ENCODE data around the gene PDZK1IP1. TPM values are rescaled to one million over a fixed set of nuclear protein-coding genes. Genes with fewer than 3 reads are reported as not detected.

Gene PDZK1IP1
- total and polyA plus RNA-seq, 2 donors from 2014 or later, result 245 to 2,553 TPM

DNA sequence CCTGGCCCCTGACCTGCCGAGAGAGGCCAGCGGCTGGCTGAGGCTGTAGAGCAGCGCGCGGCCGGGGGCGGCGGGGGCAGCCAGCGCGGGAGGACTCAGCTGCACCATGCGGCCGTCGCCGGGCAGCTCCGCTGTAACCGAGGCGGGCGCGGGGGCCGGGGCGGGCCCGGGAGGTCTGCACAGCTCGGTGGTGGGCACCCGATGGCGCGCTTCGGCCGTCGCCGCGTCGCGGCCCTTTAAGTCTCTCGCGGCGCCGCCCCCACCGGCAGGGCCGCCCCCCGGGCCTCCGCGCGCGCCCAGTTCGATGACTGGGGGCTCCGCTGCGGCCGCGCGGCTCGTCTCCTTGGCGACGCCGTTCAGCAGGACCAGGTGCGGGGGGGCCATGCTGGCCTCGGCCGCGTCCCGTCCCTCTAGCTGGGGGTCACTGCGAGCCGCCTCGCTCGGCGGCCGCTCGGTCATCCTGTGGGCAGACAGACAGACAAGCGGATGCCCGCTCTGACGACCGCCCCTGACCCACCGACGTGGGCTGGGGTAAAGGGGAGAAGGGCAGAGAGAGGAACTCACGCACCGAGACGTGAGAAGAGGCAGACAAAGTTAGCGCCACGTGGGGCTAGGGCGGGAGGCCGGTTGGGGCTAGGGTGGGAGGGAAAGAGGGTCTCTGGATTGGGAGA, 35.7 kb upstream of the PDZK1IP1 start:
- Histone ChIP-seq H3K9ac (ENCODE audit: low read length in 3 of 3) (no peak overlapping the region), H3K4me3 (ENCODE audit: low read length in 3 of 3) (peak overlapping the region in 1 of 3 donors; percentile 4), H3K36me3 (ENCODE audit: control insufficient read depth in 2 of 3, insufficient read depth in 3 of 3, low read length in 3 of 3) (no peaks in the 10 kb centered on the region), H3K4me1 (ENCODE audit: control insufficient read depth in 2 of 3, insufficient read depth in 2 of 3, low read depth in 1 of 3, low read length in 3 of 3) (peaks cover 0 to 8% (median 0%) of the 10 kb centered on the region in 3 donors), H3K27ac (ENCODE audit: low read depth in 2 of 2, low read length in 2 of 2) (peak overlapping the region in 1 of 2 donors; percentile 32), H3K27me3 (ENCODE audit: control insufficient read depth, insufficient read depth, low read length) (peaks cover 67% of the 10 kb centered on the region), H3K9me3 (ENCODE audit: control insufficient read depth in 2 of 3, insufficient read depth in 1 of 3, low read length in 3 of 3) (no peaks in the 10 kb centered on the region)
- intact Hi-C loops (cut with DNase I), result no loop called here
- FAIRE-seq (no peak), DNase-seq (peak in 3 of 5 donors; percentile 33 to 59 (median 57))
- TF ChIP-seq, protein P1, sequence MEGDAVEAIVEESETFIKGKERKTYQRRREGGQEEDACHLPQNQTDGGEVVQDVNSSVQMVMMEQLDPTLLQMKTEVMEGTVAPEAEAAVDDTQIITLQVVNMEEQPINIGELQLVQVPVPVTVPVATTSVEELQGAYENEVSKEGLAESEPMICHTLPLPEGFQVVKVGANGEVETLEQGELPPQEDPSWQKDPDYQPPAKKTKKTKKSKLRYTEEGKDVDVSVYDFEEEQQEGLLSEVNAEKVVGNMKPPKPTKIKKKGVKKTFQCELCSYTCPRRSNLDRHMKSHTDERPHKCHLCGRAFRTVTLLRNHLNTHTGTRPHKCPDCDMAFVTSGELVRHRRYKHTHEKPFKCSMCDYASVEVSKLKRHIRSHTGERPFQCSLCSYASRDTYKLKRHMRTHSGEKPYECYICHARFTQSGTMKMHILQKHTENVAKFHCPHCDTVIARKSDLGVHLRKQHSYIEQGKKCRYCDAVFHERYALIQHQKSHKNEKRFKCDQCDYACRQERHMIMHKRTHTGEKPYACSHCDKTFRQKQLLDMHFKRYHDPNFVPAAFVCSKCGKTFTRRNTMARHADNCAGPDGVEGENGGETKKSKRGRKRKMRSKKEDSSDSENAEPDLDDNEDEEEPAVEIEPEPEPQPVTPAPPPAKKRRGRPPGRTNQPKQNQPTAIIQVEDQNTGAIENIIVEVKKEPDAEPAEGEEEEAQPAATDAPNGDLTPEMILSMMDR (IDR thresholded peaks at IDR 0.05; ENCODE audit: borderline replicate concordance, extremely low read depth, insufficient read depth), result no peak

DNA sequence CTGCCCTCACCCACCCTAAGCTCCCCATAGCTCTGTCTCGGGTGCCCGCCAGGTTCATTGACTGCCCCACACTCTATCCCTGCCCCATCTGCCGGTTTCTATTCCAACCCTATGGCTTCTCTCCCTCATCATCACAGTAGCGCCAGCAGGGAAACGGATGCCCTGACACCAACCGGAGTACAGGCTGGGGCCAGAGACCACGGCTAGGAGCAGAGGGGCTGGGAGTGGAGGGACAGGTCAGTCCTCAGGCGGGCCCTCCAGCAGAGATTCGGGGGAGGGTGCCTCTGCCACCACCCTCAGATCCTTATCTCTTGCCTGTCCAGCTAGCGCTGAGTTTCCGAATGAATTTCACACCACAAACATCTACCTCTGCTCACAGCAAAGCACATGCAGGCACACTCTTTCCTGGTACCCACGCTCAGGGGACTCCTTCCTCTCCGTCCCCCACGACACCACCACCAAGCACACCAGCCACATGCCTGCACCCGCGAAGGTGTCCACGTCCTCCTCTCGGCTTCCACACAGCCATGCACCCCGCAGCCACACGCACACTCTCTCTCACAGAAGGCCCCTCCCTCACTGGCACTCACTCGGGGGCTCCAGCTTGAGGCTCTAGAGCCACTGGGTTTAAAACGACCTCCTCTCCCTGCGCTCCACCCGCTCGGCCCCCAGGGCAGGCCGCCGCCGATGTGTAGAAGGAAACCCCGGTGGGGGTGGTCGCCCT, 35.0 kb upstream of the PDZK1IP1 start:
- Histone ChIP-seq H3K9ac (ENCODE audit: low read length in 3 of 3) (no peak overlapping the region), H3K4me3 (ENCODE audit: low read length in 3 of 3) (peak overlapping the region in 1 of 3 donors; percentile 20), H3K4me1 (ENCODE audit: control insufficient read depth in 2 of 3, insufficient read depth in 2 of 3, low read depth in 1 of 3, low read length in 3 of 3) (peaks cover 0 to 8% (median 0%) of the 10 kb centered on the region in 3 donors), H3K9me3 (ENCODE audit: control insufficient read depth in 2 of 3, insufficient read depth in 1 of 3, low read length in 3 of 3) (no peaks in the 10 kb centered on the region), H3K27me3 (ENCODE audit: control insufficient read depth, insufficient read depth, low read length) (peaks cover 61% of the 10 kb centered on the region), H3K27ac (ENCODE audit: low read depth in 2 of 2, low read length in 2 of 2) (peak overlapping the region in 1 of 2 donors; percentile 7), H3K36me3 (ENCODE audit: control insufficient read depth in 2 of 3, insufficient read depth in 3 of 3, low read length in 3 of 3) (no peaks in the 10 kb centered on the region)
- DNase-seq (peak in 3 of 5 donors; percentile 13 to 61 (median 32)), FAIRE-seq (no peak)
- intact Hi-C loops (cut with DNase I), result no loop called here
- TF ChIP-seq, protein P1 (IDR thresholded peaks at IDR 0.05; ENCODE audit: borderline replicate concordance, extremely low read depth, insufficient read depth), result no peak

DNA sequence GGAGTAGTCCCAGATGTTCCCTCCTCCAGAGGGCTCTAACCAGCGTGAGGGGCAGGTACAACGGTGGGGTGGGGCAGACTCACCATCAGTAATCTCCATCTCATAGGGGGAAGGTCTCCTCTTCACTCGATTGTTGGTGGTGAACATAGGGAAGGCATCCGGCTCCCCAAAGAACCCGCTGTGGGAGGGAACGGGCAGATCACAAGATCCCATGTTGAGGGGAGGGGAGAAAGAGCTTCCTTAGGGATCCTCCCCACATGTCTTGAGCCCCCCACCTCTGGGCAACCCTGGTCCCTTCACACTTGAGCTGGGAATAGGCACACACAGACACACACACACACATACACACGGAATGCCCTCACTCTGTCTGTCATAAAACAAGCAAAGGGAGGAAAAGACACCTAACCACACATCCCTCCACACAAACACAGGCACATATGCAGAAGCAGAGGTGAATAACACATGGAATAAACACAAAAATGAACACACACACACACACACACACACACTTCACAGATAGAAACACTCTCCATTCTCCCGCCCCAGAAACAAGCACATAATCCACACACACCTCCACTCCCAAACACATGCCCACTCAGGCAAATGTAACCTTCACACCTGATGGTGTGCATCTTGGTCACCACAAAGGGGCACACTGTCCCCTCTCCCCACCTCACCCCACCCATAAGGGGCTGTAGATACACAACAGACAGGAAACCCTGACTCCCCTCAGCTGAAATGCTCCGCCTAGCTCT, 34.3 kb upstream of the PDZK1IP1 start:
- no peak for FAIRE-seq
- intact Hi-C loops (cut with DNase I), result no loop called here
- H3K4me1 ChIP-seq (ENCODE audit: control insufficient read depth in 2 of 3, insufficient read depth in 2 of 3, low read depth in 1 of 3, low read length in 3 of 3), result peaks cover 0 to 8% (median 0%) of the 10 kb centered on the region in 3 donors
- DNase-seq, result peak in 1 of 5 donors; percentile 37
- no peak overlapping the region for H3K27ac ChIP-seq (ENCODE audit: low read depth in 2 of 2, low read length in 2 of 2)
- no peak overlapping the region for H3K9ac ChIP-seq (ENCODE audit: low read length in 3 of 3)
- no peaks in the 10 kb centered on the region for H3K36me3 ChIP-seq (ENCODE audit: control insufficient read depth in 2 of 3, insufficient read depth in 3 of 3, low read length in 3 of 3)
- H3K9me3 ChIP-seq (ENCODE audit: control insufficient read depth in 2 of 3, insufficient read depth in 1 of 3, low read length in 3 of 3), result no peaks in the 10 kb centered on the region
- H3K4me3 ChIP-seq (ENCODE audit: low read length in 3 of 3), result no peak overlapping the region
- TF ChIP-seq, protein P1 (IDR thresholded peaks at IDR 0.05; ENCODE audit: borderline replicate concordance, extremely low read depth, insufficient read depth), result no peak
- H3K27me3 ChIP-seq (ENCODE audit: control insufficient read depth, insufficient read depth, low read length), result peaks cover 53% of the 10 kb centered on the region

Data from kidney (tissue), 14 donors.